GM12878 (cell line): ENCODE results near the gene CACNA1I. TPM values are rescaled to one million over a fixed set of nuclear protein-coding genes. Genes with fewer than 3 reads are reported as not detected.

ENCODE experiments used
- ATAC-seq: fragments of 200-7000 bp; cut with Tn5 transposase; 3 replicates; pipeline ENCODE4 v1.9.1; 2020; ENCODE audit warnings: mild to moderate bottlenecking, moderate library complexity
- BruUV-seq: library from RNA; stranded (reverse); fragments of 400-500 nt; replicated peaks from 2 replicates; lab custom pipeline; 2021; lab: Mats Ljungman, UMichigan
- CTCF ChIA-PET: fragments of 300-600 bp; sonication (Branson Sonifier 250); formaldehyde crosslinking; extraction: SDS; loops from one replicate; lab custom pipeline; 2021; ENCODE audit warnings: inconsistent platforms; lab: Yijun Ruan, JAX
- POLR2A ChIA-PET: fragments of 350-600 bp; formaldehyde crosslinking; extraction: SDS; loops from one replicate; lab custom pipeline; 2021; ENCODE audit warnings: inconsistent platforms; lab: Charles Lee
- RAD21 ChIA-PET: fragments of 300-600 bp; sonication (Branson Sonifier 250); formaldehyde crosslinking; loops from one replicate; lab custom pipeline; 2023; ENCODE audit warnings: antibody characterized with exemption; ENCODE audit not compliant: unreplicated experiment; lab: Charles Lee
- SMC1A ChIA-PET: fragments of 300-600 bp; sonication (Branson Sonifier 250); formaldehyde crosslinking; loops from one replicate; lab custom pipeline; 2023; ENCODE audit not compliant: unreplicated experiment, uncharacterized antibody; lab: Charles Lee
- DNase-seq: peaks from one replicate; pipeline ENCODE4 v3.0.0-alpha.2; 2011; ENCODE audit warnings: low read depth, low spot score
- FAIRE-seq: peaks from 3 replicates; lab custom pipeline; 2011; peaks lifted over from hg19 to GRCh38; lab: Jason Lieb, UNC
- H2AFZ ChIP-seq: 2 replicates; pipeline ENCODE4 v1.6.0; 2011; ENCODE audit warnings: low read depth, low read length, control low read depth; ENCODE audit not compliant: control insufficient read depth
- H3K27ac ChIP-seq: 2 replicates; pipeline ENCODE4 v1.5.1; 2011; ENCODE audit warnings: control low read depth; ENCODE audit not compliant: control insufficient read depth, insufficient read depth
- H3K27me3 ChIP-seq, 2 experiments: replicated peaks in 1 of 2; 2 replicates each; pipeline versions ENCODE4 v1.6.0 to v1.6.1; 2011; ENCODE audit warnings: low read length in 1 of 2; ENCODE audit not compliant: control insufficient read depth in 2 of 2, insufficient read depth in 2 of 2
- H3K36me3 ChIP-seq, 2 experiments: 2 replicates each; pipeline ENCODE4 v1.5.1; 2011; ENCODE audit warnings: low read length in 1 of 2; ENCODE audit not compliant: control insufficient read depth in 2 of 2, insufficient read depth in 2 of 2
- H3K4me1 ChIP-seq: 2 replicates; pipeline ENCODE4 v1.6.1; 2011; ENCODE audit warnings: mild to moderate bottlenecking, low read length, moderate library complexity, mixed read lengths; ENCODE audit not compliant: control insufficient read depth, insufficient read depth
- H3K4me2 ChIP-seq: 2 replicates; pipeline ENCODE4 v1.6.0; 2011; ENCODE audit warnings: control low read depth; ENCODE audit not compliant: control insufficient read depth, insufficient read depth
- H3K4me3 ChIP-seq: fragments of 200-600 bp; sonication (generic); 2 replicates; pipeline ENCODE4 v1.5.1; 2016
- H3K79me2 ChIP-seq: 2 replicates; pipeline ENCODE4 v1.6.0; 2011; ENCODE audit warnings: low read length; ENCODE audit not compliant: control insufficient read depth, insufficient read depth
- H3K9ac ChIP-seq: 2 replicates; pipeline ENCODE4 v1.8.0; 2011; ENCODE audit warnings: low read length, control low read depth, mixed read lengths; ENCODE audit not compliant: control insufficient read depth, insufficient read depth
- H3K9me3 ChIP-seq: replicated peaks from 3 replicates; pipeline ENCODE4 v1.5.1; 2011; ENCODE audit warnings: mild to moderate bottlenecking, low read length; ENCODE audit not compliant: control insufficient read depth, insufficient read depth
- H4K20me1 ChIP-seq: 2 replicates; pipeline ENCODE4 v1.6.0; 2011; ENCODE audit not compliant: control insufficient read depth, insufficient read depth
- BHLHE40 ChIP-seq, 2 experiments: fragments of 450-650 bp in 1 of 2; IDR thresholded peaks; 2 replicates each; pipeline ENCODE4 v1.6.1; 2011 to 2017; ENCODE audit warnings: low read depth in 2 of 2, borderline replicate concordance in 1 of 2, improper control_type of control experiment in 1 of 2, low read length in 1 of 2, mild to moderate bottlenecking in 1 of 2
- CBX3 ChIP-seq: fragments of 200-600 bp; sonication (generic); IDR thresholded peaks from 2 replicates; pipeline ENCODE4 v1.6.1; 2016; ENCODE audit warnings: low read depth, borderline replicate concordance
- ETV6 ChIP-seq, 2 experiments: fragments of 450-650 bp in 1 of 2; IDR thresholded peaks in 1 of 2; conservative IDR thresholded peaks in 1 of 2; 2 replicates each; pipeline ENCODE4 v1.6.1; 2014; ENCODE audit warnings: antibody characterized with exemption in 1 of 2, borderline replicate concordance in 1 of 2, low read depth in 1 of 2, mild to moderate bottlenecking in 1 of 2, moderate library complexity in 1 of 2
- IRF5 ChIP-seq: fragments of 450-650 bp; IDR thresholded peaks from 2 replicates; pipeline ENCODE4 v1.6.1; 2017; ENCODE audit warnings: borderline replicate concordance
- NBN ChIP-seq: fragments of 450-650 bp; IDR thresholded peaks from 2 replicates; pipeline ENCODE4 v1.6.1; 2016
- NR2C1 ChIP-seq: fragments of 450-650 bp; IDR thresholded peaks from 2 replicates; pipeline ENCODE4 v1.6.1; 2017; ENCODE audit warnings: antibody characterized with exemption, mild to moderate bottlenecking, moderate library complexity
- RB1 ChIP-seq: fragments of 450-650 bp; formaldehyde crosslinking; IDR thresholded peaks from 2 replicates; pipeline ENCODE4 v1.6.1; 2017; ENCODE audit warnings: mild to moderate bottlenecking, borderline replicate concordance
- WGBS: methylation state at CpG from one replicate; pipeline ENCODE4 v1.1.6; 2016; ENCODE audit warnings: low lambda C conversion rate; ENCODE audit not compliant: insufficient replicate concordance, insufficient coverage; ENCODE audit errors: missing lambda C conversion rate; 5-methylcytosine and 5-hydroxymethylcytosine counted together
- in situ Hi-C: fragments of 300-500 bp; cut with MboI; formaldehyde crosslinking; loops from 9 replicates; pipeline ENCODE4 v1.14.3; 2018; ENCODE audit warnings: mixed read lengths
- intact Hi-C: fragments of 100-400 bp; cut with micrococcal nuclease; formaldehyde crosslinking; loops from one replicate; pipeline ENCODE4 v1.14.2; 2022; ENCODE audit not compliant: unreplicated experiment
- polyA plus RNA-seq, 11 experiments: library from polyadenylated mRNA; depleted of rRNA in 4 of 11; unstranded in 6 of 11; stranded (reverse) in 5 of 11; fragments of >200 nt; fragmentation: Nextera tagmentation in 4 of 11; fragmentation: Illumina TruSeq in 1 of 11; extraction: Ambion mirVana in 4 of 11; extraction: Trizol in 1 of 11; gene quantifications; 1 replicate in 1 of 11; 2 replicates in 10 of 11; pipeline versions ENCODE4 v1.2.1 to v1.2.3, GENCODE V29; 2011 to 2016; ENCODE audit warnings: inconsistent platforms in 2 of 11, missing spikeins in 2 of 11, low read depth in 1 of 11
- total RNA-seq, 4 experiments: library from RNA; depleted of rRNA in 3 of 4; stranded (reverse); fragments of >200 nt in 3 of 4; fragmentation: Illumina TruSeq in 1 of 4; extraction: Trizol in 1 of 4; gene quantifications; 2 replicates each; pipeline versions ENCODE4 v1.2.1 to v1.2.3, GENCODE V29; 2013 to 2021

The CACNA1I gene
- total and polyA plus RNA-seq, 10 of the 15 experiments (the other 5 are each of a cell fraction or from before 2014, with no cell fraction given), result 0.01 to 0.03 TPM; not detected in 8

GRCh38 chr22:39594411-39594810 is 23.9 kb downstream of the CACNA1I start (continued):
- no peak for TF ChIP-seq IRF5
- no peak for TF ChIP-seq NBN
- TF ChIP-seq ETV6 (conservative IDR thresholded peaks at IDR 0.05 in 1 of 2, IDR thresholded peaks at IDR 0.05 in 1 of 2; ENCODE audit: borderline replicate concordance in 1 of 2, low read depth in 1 of 2), result no peak

GRCh38 chr22:39595622-39596172 is 25.1 kb downstream of the CACNA1I start:
- ChIA-PET CTCF (no interaction called here), RAD21 (no interaction called here), SMC1A (no interaction called here), POLR2A (no interaction called here)
- H3K9ac ChIP-seq, result no peak overlapping the region
- H4K20me1 ChIP-seq, result no peaks in the 10 kb centered on the region
- in situ Hi-C loops (no loop called here), intact Hi-C loops (no loop called here)
- no peak for ATAC-seq
- no peak overlapping the region for H2AFZ ChIP-seq
- peaks cover 3% of the 10 kb centered on the region; the same call in 1 of the 2 replicates for H3K4me1 ChIP-seq
- no peak for DNase-seq
- no peaks in the 10 kb centered on the region for H3K36me3 ChIP-seq
- H3K9me3 ChIP-seq, result no peaks in the 10 kb centered on the region
- WGBS, result 39% methylated on average over 12 of the region's 12 CpGs
- H3K4me3 ChIP-seq, result no peak overlapping the region
- peaks cover 0 to 5% of the 10 kb centered on the region in 2 experiments; a peak in 3 of 4 replicates for H3K27me3 ChIP-seq
- no TSS peak for BruUV-seq
- FAIRE-seq, result no peak
- no peak for TF ChIP-seq BHLHE40 (IDR thresholded peaks at IDR 0.05; ENCODE audit: borderline replicate concordance in 1 of 2, low read depth in 2 of 2, low read length in 1 of 2)
- no peak for TF ChIP-seq RB1
- no peak for TF ChIP-seq CBX3
- no peak for TF ChIP-seq NR2C1
- H3K79me2 ChIP-seq, result no peaks in the 10 kb centered on the region
- H3K4me2 ChIP-seq, result no peak overlapping the region
- H3K27ac ChIP-seq, result no peak overlapping the region
